ENCODE data around the gene ATP5MG. TPM values are rescaled to one million over a fixed set of nuclear protein-coding genes. Genes with fewer than 3 reads are reported as not detected.
"Not testable (repeated sequence)": the region's sequence is repeated elsewhere in the genome, so short reads cannot be mapped to it uniquely, and the experiment has no call there.

The ATP5MG gene
- total RNA-seq, 2 experiments from 2014 or later = 222 to 294 TPM

DNA sequence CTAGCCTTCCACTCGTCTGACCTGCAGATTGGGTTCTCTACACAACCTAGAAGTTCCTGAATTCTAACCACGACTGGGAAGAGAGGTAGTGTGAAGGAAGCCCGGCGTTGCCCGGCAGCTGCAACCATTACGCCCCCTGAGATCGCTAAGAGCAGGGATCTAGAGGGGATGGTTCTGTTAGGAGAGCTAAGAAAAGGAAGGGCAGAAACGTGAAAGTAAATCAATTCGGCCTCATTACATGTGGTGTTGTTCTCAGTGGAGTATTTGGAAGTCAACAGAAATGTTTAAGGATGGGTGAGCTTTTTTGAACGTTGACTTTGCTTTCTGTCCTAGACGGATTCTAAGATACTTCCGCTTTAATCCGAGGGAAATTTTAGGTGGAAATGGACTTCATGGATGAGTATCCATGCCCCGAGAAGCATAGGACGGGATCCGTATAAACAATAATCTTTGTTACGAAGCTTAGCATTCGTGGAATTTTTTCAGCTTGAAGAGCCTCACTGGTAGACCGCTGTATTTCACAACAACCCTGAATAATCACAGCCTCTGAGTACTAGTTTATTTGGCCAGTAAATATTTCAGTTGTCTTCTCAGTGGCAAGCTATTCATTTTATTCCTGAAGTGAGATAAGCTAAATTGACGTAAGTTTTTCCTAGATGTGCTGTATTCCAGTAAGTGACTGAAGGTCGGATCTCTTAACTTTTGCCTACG, 629 bp downstream of the ATP5MG start:
- peaks cover 62% of the 10 kb centered on the region for H3K36me3 ChIP-seq (ENCODE audit: insufficient read depth, low read length)
- H3K4me3 ChIP-seq (ENCODE audit: low read depth, low read length, poor library complexity, severe bottlenecking) = peak overlapping the region; percentile 79
- H3K9me3 ChIP-seq (ENCODE audit: low read length) = no peaks in the 10 kb centered on the region
- H4K20me1 ChIP-seq (ENCODE audit: insufficient read depth, low read length) = peaks cover 22% of the 10 kb centered on the region
- TF ChIP-seq, protein P1, sequence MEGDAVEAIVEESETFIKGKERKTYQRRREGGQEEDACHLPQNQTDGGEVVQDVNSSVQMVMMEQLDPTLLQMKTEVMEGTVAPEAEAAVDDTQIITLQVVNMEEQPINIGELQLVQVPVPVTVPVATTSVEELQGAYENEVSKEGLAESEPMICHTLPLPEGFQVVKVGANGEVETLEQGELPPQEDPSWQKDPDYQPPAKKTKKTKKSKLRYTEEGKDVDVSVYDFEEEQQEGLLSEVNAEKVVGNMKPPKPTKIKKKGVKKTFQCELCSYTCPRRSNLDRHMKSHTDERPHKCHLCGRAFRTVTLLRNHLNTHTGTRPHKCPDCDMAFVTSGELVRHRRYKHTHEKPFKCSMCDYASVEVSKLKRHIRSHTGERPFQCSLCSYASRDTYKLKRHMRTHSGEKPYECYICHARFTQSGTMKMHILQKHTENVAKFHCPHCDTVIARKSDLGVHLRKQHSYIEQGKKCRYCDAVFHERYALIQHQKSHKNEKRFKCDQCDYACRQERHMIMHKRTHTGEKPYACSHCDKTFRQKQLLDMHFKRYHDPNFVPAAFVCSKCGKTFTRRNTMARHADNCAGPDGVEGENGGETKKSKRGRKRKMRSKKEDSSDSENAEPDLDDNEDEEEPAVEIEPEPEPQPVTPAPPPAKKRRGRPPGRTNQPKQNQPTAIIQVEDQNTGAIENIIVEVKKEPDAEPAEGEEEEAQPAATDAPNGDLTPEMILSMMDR (conservative IDR thresholded peaks at IDR 0.05; ENCODE audit: low read length) = no peak
- TF ChIP-seq EZH2phosphoT487 (IDR thresholded peaks at IDR 0.05; ENCODE audit: borderline replicate concordance, low read depth, low read length) = no peak
- ChIA-PET POLR2A (interaction anchor here (0.7 to 1.3 kb wide), 12 partner anchors 9 to 1555 kb away, joined by 3 to 7 read pairs (median 4); partner anchors contain the start of gene DDX6), CTCF (ENCODE audit: unreplicated experiment) (interaction anchor here (0.6 kb wide), 1 partner anchor 698 kb away, joined by 3 read pairs; no protein-coding TSS in a partner anchor)
- no peak for DNase-seq (ENCODE audit: low spot score)
- peak overlapping the region; percentile 89 for H3K4me2 ChIP-seq (ENCODE audit: low read length)
- TSS peak; percentile 62 for BruUV-seq (replicated peaks)
- intact Hi-C loops (cut with micrococcal nuclease; ENCODE audit: unreplicated experiment) = loop anchor here (1.0 to 2.0 kb wide), 3 partner anchors 33 to 86 kb away; partner anchors contain the start of gene UBE4A
- H2AFZ ChIP-seq (ENCODE audit: low read length) = peak overlapping the region; percentile 47; the same call in 1 of the 2 replicates
- peak overlapping the region; percentile 77 for H3K27ac ChIP-seq (ENCODE audit: low read depth, low read length, poor library complexity, severe bottlenecking)
- H3K4me1 ChIP-seq (ENCODE audit: insufficient read depth, low read length, poor library complexity, severe bottlenecking) = peaks cover 53% of the 10 kb centered on the region
- H3K9me2 ChIP-seq (ENCODE audit: insufficient read depth, low read length) = no peaks in the 10 kb centered on the region
- peaks cover 60% of the 10 kb centered on the region for H3K79me2 ChIP-seq (ENCODE audit: insufficient read depth, low read depth, low read length)

DNA sequence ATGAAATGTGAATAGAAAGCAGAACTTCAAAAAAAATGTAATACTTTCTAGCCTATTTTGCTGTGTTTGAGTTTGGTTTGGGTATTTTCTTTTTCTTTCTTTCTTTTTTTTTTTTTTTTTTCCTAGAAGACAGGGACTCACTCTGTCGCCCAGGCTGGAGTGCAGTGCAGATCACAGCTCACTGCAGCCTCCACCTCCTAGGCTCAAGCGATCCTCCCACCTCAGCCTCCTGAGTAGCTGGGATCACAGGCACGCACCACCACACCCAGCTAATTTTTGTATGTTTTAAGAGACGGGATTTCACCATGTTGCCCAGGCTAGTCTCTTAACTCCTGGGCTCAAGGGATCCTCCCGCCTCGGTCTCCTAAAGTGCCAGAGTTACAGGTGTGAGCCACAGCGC, 1.2 kb downstream of the ATP5MG start:
- DNase-seq (ENCODE audit: low spot score); BruUV-seq (replicated peaks); H3K9me3 ChIP-seq (ENCODE audit: low read length); H2AFZ ChIP-seq (ENCODE audit: low read length); H3K27ac ChIP-seq (ENCODE audit: low read depth, low read length, poor library complexity, severe bottlenecking); H3K9me2 ChIP-seq (ENCODE audit: insufficient read depth, low read length); intact Hi-C loops (cut with micrococcal nuclease; ENCODE audit: unreplicated experiment): not testable (repeated sequence)
- Histone ChIP-seq H3K4me2 (ENCODE audit: low read length) (peak overlapping the region; percentile 89), H3K4me3 (ENCODE audit: low read depth, low read length, poor library complexity, severe bottlenecking) (peak overlapping the region; percentile 79), H3K79me2 (ENCODE audit: insufficient read depth, low read depth, low read length) (peaks cover 65% of the 10 kb centered on the region), H4K20me1 (ENCODE audit: insufficient read depth, low read length) (peaks cover 22% of the 10 kb centered on the region), H3K4me1 (ENCODE audit: insufficient read depth, low read length, poor library complexity, severe bottlenecking) (peaks cover 53% of the 10 kb centered on the region), H3K36me3 (ENCODE audit: insufficient read depth, low read length) (peaks cover 62% of the 10 kb centered on the region)
- CTCF ChIA-PET (ENCODE audit: unreplicated experiment) = interaction anchor here (0.6 kb wide), 1 partner anchor 697 kb away, joined by 3 read pairs; no protein-coding TSS in a partner anchor
- POLR2A ChIA-PET = interaction anchor here (0.7 to 1.3 kb wide), 11 partner anchors 8 to 1554 kb away, joined by 3 to 7 read pairs (median 4); partner anchors contain the start of gene DDX6

DNA sequence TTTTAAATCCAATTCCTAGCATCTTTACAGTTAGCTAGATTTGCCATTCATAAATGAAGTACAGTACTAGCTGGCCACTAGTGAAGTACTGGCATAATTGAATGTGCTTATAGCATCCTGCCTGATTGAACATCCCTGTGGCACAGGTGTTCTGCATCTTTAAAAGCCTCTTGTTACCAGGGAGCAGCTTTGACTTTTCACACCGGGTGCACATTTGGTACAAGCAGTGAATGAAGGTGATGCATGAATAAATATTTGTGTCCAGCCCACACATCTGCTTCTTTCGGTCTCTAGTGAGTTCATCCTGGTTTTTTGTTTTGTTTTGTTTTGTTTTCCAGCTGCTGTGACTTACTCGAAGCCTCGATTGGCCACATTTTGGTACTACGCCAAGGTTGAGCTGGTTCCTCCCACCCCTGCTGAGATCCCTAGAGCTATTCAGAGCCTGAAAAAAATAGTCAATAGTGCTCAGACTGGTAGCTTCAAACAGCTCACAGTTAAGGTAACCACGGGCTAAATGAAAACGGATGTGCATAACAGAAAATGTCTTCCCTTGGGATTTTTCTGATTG, 5.3 kb downstream of the ATP5MG start:
- Histone ChIP-seq H3K27ac (ENCODE audit: low read depth, low read length, poor library complexity, severe bottlenecking) (no peak overlapping the region), H3K9me2 (ENCODE audit: insufficient read depth, low read length) (no peaks in the 10 kb centered on the region), H3K36me3 (ENCODE audit: insufficient read depth, low read length) (peaks cover 84% of the 10 kb centered on the region), H3K4me2 (ENCODE audit: low read length) (no peak overlapping the region), H3K79me2 (ENCODE audit: insufficient read depth, low read depth, low read length) (peaks cover 74% of the 10 kb centered on the region), H3K4me1 (ENCODE audit: insufficient read depth, low read length, poor library complexity, severe bottlenecking) (peaks cover 26% of the 10 kb centered on the region), H4K20me1 (ENCODE audit: insufficient read depth, low read length) (peaks cover 27% of the 10 kb centered on the region), H3K4me3 (ENCODE audit: low read depth, low read length, poor library complexity, severe bottlenecking) (no peak overlapping the region), H3K9me3 (ENCODE audit: low read length) (no peaks in the 10 kb centered on the region), H2AFZ (ENCODE audit: low read length) (no peak overlapping the region)
- ChIA-PET POLR2A (interaction anchor here (0.6 to 1.4 kb wide), 3 partner anchors 10 to 260 kb away, joined by 3 to 4 read pairs (median 3); no protein-coding TSS in a partner anchor), CTCF (ENCODE audit: unreplicated experiment) (no interaction called here)
- BruUV-seq (replicated peaks) = no TSS peak
- intact Hi-C loops (cut with micrococcal nuclease; ENCODE audit: unreplicated experiment) = no loop called here
- DNase-seq (ENCODE audit: low spot score) = no peak
- TF ChIP-seq, protein P1 (conservative IDR thresholded peaks at IDR 0.05; ENCODE audit: low read length) = no peak
- TF ChIP-seq EZH2phosphoT487 (IDR thresholded peaks at IDR 0.05; ENCODE audit: borderline replicate concordance, low read depth, low read length) = no peak

Measured in OCI-LY7 (cell line).